Astrocyte (in vitro differentiated cells and primary cell): ENCODE results near the gene PLEKHA1.

Experiments
- CTCF ChIP-seq: IDR thresholded peaks from 2 replicates; pipeline ENCODE4 v1.5.1; 2011; ENCODE audit warnings: low read depth, mild to moderate bottlenecking, inconsistent platforms, low read length, moderate library complexity; ENCODE audit not compliant: insufficient read depth
- EZH2 ChIP-seq: IDR thresholded peaks from 2 replicates; pipeline ENCODE4 v1.6.1; 2012; ENCODE audit warnings: mild to moderate bottlenecking, low read length, inconsistent platforms; ENCODE audit not compliant: insufficient read depth

- no peak for TF ChIP-seq CTCF
- TF ChIP-seq EZH2 = no peak
These were observed 94.6 kb downstream of the PLEKHA1 start for GRCh38 chr10:122468926-122469781.
